Upper lobe of left lung (tissue), 4 donors: ENCODE results near the gene FKBP2.

Source experiments
- POLR2A ChIP-seq, 4 donors: fragments of 450-650 bp; IDR thresholded peaks; one replicate each; pipeline ENCODE4 v1.5.1; 2016 to 2017; ENCODE audit warnings: antibody characterized with exemption in 4 of 4, mild to moderate bottlenecking in 2 of 4
- TF ChIP-seq, protein P1 (sequence below), 6 experiments: fragments of 450-650 bp in 4 of 6; fragments of 200-600 bp in 2 of 6; sonication (generic) in 2 of 6; IDR thresholded peaks; one replicate each; pipeline ENCODE4 v1.5.1; 2016 to 2019; ENCODE audit warnings: antibody characterized with exemption in 6 of 6

- no peak for TF ChIP-seq POLR2A (IDR thresholded peaks at IDR 0.05)
- TF ChIP-seq, protein P1, sequence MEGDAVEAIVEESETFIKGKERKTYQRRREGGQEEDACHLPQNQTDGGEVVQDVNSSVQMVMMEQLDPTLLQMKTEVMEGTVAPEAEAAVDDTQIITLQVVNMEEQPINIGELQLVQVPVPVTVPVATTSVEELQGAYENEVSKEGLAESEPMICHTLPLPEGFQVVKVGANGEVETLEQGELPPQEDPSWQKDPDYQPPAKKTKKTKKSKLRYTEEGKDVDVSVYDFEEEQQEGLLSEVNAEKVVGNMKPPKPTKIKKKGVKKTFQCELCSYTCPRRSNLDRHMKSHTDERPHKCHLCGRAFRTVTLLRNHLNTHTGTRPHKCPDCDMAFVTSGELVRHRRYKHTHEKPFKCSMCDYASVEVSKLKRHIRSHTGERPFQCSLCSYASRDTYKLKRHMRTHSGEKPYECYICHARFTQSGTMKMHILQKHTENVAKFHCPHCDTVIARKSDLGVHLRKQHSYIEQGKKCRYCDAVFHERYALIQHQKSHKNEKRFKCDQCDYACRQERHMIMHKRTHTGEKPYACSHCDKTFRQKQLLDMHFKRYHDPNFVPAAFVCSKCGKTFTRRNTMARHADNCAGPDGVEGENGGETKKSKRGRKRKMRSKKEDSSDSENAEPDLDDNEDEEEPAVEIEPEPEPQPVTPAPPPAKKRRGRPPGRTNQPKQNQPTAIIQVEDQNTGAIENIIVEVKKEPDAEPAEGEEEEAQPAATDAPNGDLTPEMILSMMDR (IDR thresholded peaks at IDR 0.05), result no peak
These were observed 45.9 kb downstream of the FKBP2 start for GRCh38 chr11:64286801-64287159.
